ENCODE measurements around the gene ZKSCAN1. TPM values are rescaled to one million over a fixed set of nuclear protein-coding genes. Genes with fewer than 3 reads are reported as not detected.
"Not testable (repeated sequence)": the region's sequence is repeated elsewhere in the genome, so short reads cannot be mapped to it uniquely, and the experiment has no call there.

ZKSCAN1 gene
- total RNA-seq, 1 donor = 41.3 TPM

- H3K27me3 ChIP-seq (ENCODE audit: insufficient read depth, low read length); H3K4me3 ChIP-seq (ENCODE audit: low read length); H3K4me1 ChIP-seq (ENCODE audit: insufficient read depth, low read length); H3K9me3 ChIP-seq (ENCODE audit: low read depth, low read length): not testable (repeated sequence)
Measured at GRCh38 chr7:99991543-99991942, 23.9 kb upstream of the ZKSCAN1 start.

GRCh38 chr7:99992330-99993038 is 22.9 kb upstream of the ZKSCAN1 start:
- H3K9me3 ChIP-seq (ENCODE audit: low read depth, low read length) = no peaks in the 10 kb centered on the region
- H3K27me3 ChIP-seq (ENCODE audit: insufficient read depth, low read length) = no peaks in the 10 kb centered on the region
- H3K4me3 ChIP-seq (ENCODE audit: low read length) = no peak overlapping the region
- peaks cover 15% of the 10 kb centered on the region for H3K4me1 ChIP-seq (ENCODE audit: insufficient read depth, low read length)

- no peaks in the 10 kb centered on the region for H3K27me3 ChIP-seq (ENCODE audit: insufficient read depth, low read length)
- H3K9me3 ChIP-seq (ENCODE audit: low read depth, low read length) = no peaks in the 10 kb centered on the region
- peaks cover 24% of the 10 kb centered on the region for H3K4me1 ChIP-seq (ENCODE audit: insufficient read depth, low read length)
- no peak overlapping the region for H3K4me3 ChIP-seq (ENCODE audit: low read length)
Measured at GRCh38 chr7:99994819-99995218, 20.6 kb upstream of the ZKSCAN1 start.

- H3K27me3 ChIP-seq (ENCODE audit: insufficient read depth, low read length) = no peaks in the 10 kb centered on the region
- H3K4me3 ChIP-seq (ENCODE audit: low read length) = peak overlapping the region; percentile 27
- H3K4me1 ChIP-seq (ENCODE audit: insufficient read depth, low read length) = peaks cover 19% of the 10 kb centered on the region
- H3K9me3 ChIP-seq (ENCODE audit: low read depth, low read length) = no peaks in the 10 kb centered on the region
Measured at GRCh38 chr7:99996755-99997544, 18.4 kb upstream of the ZKSCAN1 start.

- Histone ChIP-seq H3K9me3 (ENCODE audit: low read depth, low read length) (no peaks in the 10 kb centered on the region), H3K4me1 (ENCODE audit: insufficient read depth, low read length) (peaks cover 19% of the 10 kb centered on the region), H3K4me3 (ENCODE audit: low read length) (peak overlapping the region; percentile 27), H3K27me3 (ENCODE audit: insufficient read depth, low read length) (no peaks in the 10 kb centered on the region)
Measured at GRCh38 chr7:99997545-99998137, 17.8 kb upstream of the ZKSCAN1 start.

- Histone ChIP-seq H3K4me3 (ENCODE audit: low read length) (no peak overlapping the region), H3K9me3 (ENCODE audit: low read depth, low read length) (no peaks in the 10 kb centered on the region), H3K4me1 (ENCODE audit: insufficient read depth, low read length) (peaks cover 19% of the 10 kb centered on the region), H3K27me3 (ENCODE audit: insufficient read depth, low read length) (no peaks in the 10 kb centered on the region)
Measured at GRCh38 chr7:100000239-100000638, 15.2 kb upstream of the ZKSCAN1 start.

- Histone ChIP-seq H3K4me3 (ENCODE audit: low read length) (no peak overlapping the region), H3K27me3 (ENCODE audit: insufficient read depth, low read length) (no peaks in the 10 kb centered on the region), H3K9me3 (ENCODE audit: low read depth, low read length) (no peaks in the 10 kb centered on the region), H3K4me1 (ENCODE audit: insufficient read depth, low read length) (no peaks in the 10 kb centered on the region)
Measured at GRCh38 chr7:100003711-100004661, 11.4 kb upstream of the ZKSCAN1 start.

- Histone ChIP-seq H3K27me3 (ENCODE audit: insufficient read depth, low read length) (no peaks in the 10 kb centered on the region), H3K9me3 (ENCODE audit: low read depth, low read length) (no peaks in the 10 kb centered on the region), H3K4me1 (ENCODE audit: insufficient read depth, low read length) (peaks cover 6% of the 10 kb centered on the region), H3K4me3 (ENCODE audit: low read length) (no peak overlapping the region)
Measured at GRCh38 chr7:100007887-100008286, 7.5 kb upstream of the ZKSCAN1 start.

- no peak overlapping the region for H3K4me3 ChIP-seq (ENCODE audit: low read length)
- no peaks in the 10 kb centered on the region for H3K9me3 ChIP-seq (ENCODE audit: low read depth, low read length)
- H3K27me3 ChIP-seq (ENCODE audit: insufficient read depth, low read length) = no peaks in the 10 kb centered on the region
- peaks cover 12% of the 10 kb centered on the region for H3K4me1 ChIP-seq (ENCODE audit: insufficient read depth, low read length)
Measured at GRCh38 chr7:100008525-100008924, 6.9 kb upstream of the ZKSCAN1 start.

GRCh38 chr7:100009952-100010351 is 5.4 kb upstream of the ZKSCAN1 start:
- H3K27me3 ChIP-seq (ENCODE audit: insufficient read depth, low read length); H3K9me3 ChIP-seq (ENCODE audit: low read depth, low read length); H3K4me3 ChIP-seq (ENCODE audit: low read length): not testable (repeated sequence)
- peaks cover 14% of the 10 kb centered on the region for H3K4me1 ChIP-seq (ENCODE audit: insufficient read depth, low read length)

GRCh38 chr7:100010901-100011300 is 4.5 kb upstream of the ZKSCAN1 start:
- no peaks in the 10 kb centered on the region for H3K27me3 ChIP-seq (ENCODE audit: insufficient read depth, low read length)
- peaks cover 19% of the 10 kb centered on the region for H3K4me1 ChIP-seq (ENCODE audit: insufficient read depth, low read length)
- no peak overlapping the region for H3K4me3 ChIP-seq (ENCODE audit: low read length)
- no peaks in the 10 kb centered on the region for H3K9me3 ChIP-seq (ENCODE audit: low read depth, low read length)

GRCh38 chr7:100011516-100011915 is 3.9 kb upstream of the ZKSCAN1 start:
- no peaks in the 10 kb centered on the region for H3K27me3 ChIP-seq (ENCODE audit: insufficient read depth, low read length)
- peaks cover 25% of the 10 kb centered on the region for H3K4me1 ChIP-seq (ENCODE audit: insufficient read depth, low read length)
- no peak overlapping the region for H3K4me3 ChIP-seq (ENCODE audit: low read length)
- no peaks in the 10 kb centered on the region for H3K9me3 ChIP-seq (ENCODE audit: low read depth, low read length)

GRCh38 chr7:100012385-100013327 is 2.7 kb upstream of the ZKSCAN1 start:
- H3K4me1 ChIP-seq (ENCODE audit: insufficient read depth, low read length) = peaks cover 33% of the 10 kb centered on the region
- not testable (repeated sequence) for H3K9me3 ChIP-seq (ENCODE audit: low read depth, low read length); H3K4me3 ChIP-seq (ENCODE audit: low read length); H3K27me3 ChIP-seq (ENCODE audit: insufficient read depth, low read length)

GRCh38 chr7:100013328-100013676 is 2.1 kb upstream of the ZKSCAN1 start:
- H3K27me3 ChIP-seq (ENCODE audit: insufficient read depth, low read length) = no peaks in the 10 kb centered on the region
- H3K9me3 ChIP-seq (ENCODE audit: low read depth, low read length) = no peaks in the 10 kb centered on the region

More at GRCh38 chr7:100013328-100013676, 2.1 kb upstream of the ZKSCAN1 start:
- Histone ChIP-seq H3K4me1 (ENCODE audit: insufficient read depth, low read length) (peaks cover 33% of the 10 kb centered on the region), H3K4me3 (ENCODE audit: low read length) (no peak overlapping the region)

All from mononuclear cell (primary cell).